AG09319 (cell line): ENCODE measurements around the gene VAV2.

Source experiments
- DNase-seq: peaks from one replicate; pipeline ENCODE4 v3.0.0-alpha.2; 2010; ENCODE audit warnings: low read depth; ENCODE audit errors: extremely low read depth
- CTCF ChIP-seq: IDR thresholded peaks from 2 replicates; pipeline ENCODE4 v1.5.1; 2011; ENCODE audit warnings: low read depth, mild to moderate bottlenecking, inconsistent platforms, low read length, moderate library complexity

Gene VAV2

GRCh38 chr9:133861692-133862091 lies 130.4 kb downstream of the VAV2 start:
- no peak for DNase-seq
- no peak for TF ChIP-seq CTCF

DNA sequence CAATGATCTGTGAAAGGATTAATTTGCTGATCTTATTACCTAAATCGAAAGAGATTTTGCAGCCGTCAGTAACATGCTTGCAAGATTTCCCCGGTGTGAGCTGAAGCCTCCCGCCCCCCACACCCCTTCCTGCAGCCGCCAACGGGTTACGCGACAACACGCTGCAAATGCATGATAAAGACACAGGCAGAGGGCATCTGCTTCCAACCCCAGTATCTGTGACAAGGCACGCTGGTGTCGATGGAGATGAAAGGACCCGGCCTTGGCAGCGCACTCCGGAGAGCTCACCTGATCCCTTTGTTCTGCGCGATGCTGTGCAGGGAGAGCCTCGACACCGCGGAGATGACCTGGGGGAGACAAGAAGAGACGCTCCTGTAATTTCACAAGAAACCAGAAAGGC lies 131.0 kb downstream of the VAV2 start:
- no peak for DNase-seq
- TF ChIP-seq CTCF = no peak

DNA sequence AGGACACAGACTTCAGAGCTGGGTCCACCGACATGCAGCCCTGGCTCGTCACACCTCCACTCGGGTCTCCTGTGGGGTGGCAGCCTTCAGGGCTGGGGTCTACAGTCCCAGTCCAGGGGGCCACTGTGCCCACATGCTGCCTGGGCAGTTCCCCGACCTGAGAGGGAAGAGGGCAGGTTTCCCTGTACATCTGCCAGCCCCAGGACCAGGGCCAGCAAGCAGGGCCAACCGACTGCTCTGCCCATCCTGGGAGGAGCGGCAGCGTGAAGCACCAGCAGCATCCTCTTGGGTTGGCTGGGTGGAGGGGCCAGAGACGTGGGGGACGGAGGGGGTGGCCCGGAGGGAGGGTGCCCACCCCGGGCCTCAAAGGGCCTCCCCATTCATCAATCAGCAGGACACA lies 133.4 kb downstream of the VAV2 start:
- TF ChIP-seq CTCF = no peak
- DNase-seq = no peak

GRCh38 chr9:133857639-133858038 lies 134.5 kb downstream of the VAV2 start:
- no peak for TF ChIP-seq CTCF
- DNase-seq = no peak

GRCh38 chr9:133856798-133857197 lies 135.3 kb downstream of the VAV2 start:
- TF ChIP-seq CTCF = no peak
- no peak for DNase-seq

DNA sequence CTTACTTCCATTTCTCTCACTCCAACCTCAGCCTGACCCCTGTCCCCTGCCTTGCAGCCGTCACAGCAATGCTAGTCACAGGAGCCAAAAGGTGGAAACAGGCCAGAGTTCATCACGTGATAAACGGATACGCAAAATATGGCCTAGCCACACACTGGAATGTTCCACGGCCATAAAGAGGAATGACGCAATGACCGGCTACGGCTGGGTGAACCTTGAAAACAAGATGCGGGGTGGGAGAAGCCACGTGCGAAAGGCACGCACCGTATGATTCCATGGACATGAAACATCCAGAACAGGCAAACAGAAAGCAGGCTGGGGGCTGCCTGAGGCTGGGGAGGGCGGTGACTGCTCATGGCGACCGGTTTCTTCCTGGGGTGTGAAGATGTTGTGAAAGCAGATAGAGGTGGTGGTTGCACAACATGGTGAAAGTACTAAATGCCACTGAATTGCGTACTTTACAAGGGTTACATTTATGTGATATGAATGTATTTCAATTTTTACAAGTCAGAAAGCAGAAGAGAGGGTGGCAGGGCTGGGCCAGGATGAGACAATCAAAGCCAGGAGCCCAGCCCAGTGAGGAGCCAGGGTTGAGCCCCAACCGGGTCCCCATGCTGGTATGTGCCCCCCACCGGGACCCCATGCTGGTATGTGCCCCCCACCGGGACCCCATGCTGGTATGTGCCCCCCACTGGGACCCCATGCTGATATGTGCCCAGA lies 136.2 kb downstream of the VAV2 start:
- no peak for TF ChIP-seq CTCF
- DNase-seq = peak; percentile 64

DNA sequence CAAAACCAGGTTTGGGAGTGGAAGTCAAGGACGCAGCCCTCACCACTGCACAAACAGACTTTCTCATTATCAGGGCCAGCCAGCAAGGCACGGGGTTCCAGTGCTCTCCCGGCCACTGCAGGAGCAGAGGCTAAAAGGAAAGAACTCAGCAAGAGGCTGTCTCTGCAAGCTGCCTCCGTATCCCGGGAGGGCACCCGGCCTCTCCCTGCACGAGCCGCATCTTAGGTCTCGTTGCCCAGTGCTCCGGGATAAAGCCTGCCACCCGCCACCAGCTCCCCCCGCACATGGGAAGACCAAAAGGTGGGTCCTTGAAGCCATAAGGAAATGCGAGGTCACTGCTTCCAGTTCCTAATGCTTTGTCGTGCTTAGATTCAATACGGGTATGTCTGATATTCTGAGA lies 136.8 kb downstream of the VAV2 start:
- DNase-seq = no peak
- no peak for TF ChIP-seq CTCF
